ENCODE results near the gene OAS1.

The OAS1 gene

DNA sequence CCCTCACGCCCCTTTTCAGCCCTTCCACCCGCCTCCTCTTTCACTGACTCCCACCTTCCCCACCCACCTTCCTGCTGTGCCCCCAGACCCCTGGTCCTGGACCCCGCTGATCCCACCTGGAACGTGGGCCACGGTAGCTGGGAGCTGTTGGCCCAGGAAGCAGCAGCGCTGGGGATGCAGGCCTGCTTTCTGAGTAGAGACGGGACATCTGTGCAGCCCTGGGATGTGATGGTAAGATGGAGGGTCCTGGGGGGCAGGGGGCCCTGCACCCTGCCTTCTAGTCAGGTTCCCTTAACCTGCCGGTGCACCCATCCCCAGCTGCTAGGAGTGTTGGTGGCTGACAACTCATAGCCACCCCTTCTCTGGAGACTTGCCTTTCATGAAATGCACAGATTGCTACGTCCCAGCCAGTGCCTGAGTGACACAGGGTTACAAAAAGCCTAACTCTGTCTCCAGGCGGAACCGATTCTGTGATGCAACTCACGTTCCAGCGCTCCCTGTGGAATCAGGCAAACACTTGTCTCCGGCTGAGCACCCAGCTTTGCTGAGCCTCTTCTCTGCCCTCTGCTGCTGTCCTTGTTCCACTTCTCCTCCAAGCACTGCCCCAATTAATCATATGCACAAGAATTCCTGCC, 56.6 kb downstream of the OAS1 start:
- H3K36me3 ChIP-seq (ENCODE audit: control insufficient read depth, insufficient read depth, low read length): no peaks in the 10 kb centered on the region

DNA sequence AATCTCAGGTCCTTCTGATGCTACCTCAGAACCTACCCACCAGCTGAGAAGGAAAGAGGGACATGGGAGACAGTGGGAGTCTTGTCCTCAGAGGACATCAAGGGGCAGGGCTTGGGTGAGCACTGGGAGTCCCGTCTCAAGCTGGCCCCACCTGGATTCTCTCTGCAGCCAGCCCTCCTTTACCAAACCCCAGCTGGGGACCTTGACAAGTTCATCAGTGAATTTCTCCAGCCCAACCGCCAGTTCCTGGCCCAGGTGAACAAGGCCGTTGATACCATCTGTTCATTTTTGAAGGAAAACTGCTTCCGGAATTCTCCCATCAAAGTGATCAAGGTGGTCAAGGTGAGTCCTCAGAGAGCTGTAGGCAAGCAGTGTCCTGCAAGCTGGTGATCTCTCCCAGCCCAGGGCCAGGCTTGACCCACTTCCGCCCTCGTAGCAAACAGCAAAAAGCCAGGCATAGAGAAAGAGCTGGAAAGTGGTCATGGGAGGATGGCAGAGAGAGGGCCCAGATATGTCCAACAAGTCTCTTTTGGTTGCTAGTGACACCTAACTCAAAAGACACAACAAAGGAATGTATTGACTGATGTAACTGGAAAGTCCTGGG, 57.4 kb downstream of the OAS1 start:
- Histone ChIP-seq H3K4me3 (ENCODE audit: insufficient read depth, low read depth, low read length) (no peak overlapping the region), H3K9me3 (ENCODE audit: control insufficient read depth, low read length) (no peaks in the 10 kb centered on the region), H3K36me3 (ENCODE audit: control insufficient read depth, insufficient read depth, low read length) (no peaks in the 10 kb centered on the region), H3K27me3 (ENCODE audit: control insufficient read depth, insufficient read depth, low read length, poor library complexity, severe bottlenecking) (no peaks in the 10 kb centered on the region), H3K4me1 (ENCODE audit: control insufficient read depth, insufficient read depth, low read length) (no peaks in the 10 kb centered on the region), H3K27ac (ENCODE audit: insufficient read depth, low read depth, low read length, poor library complexity, severe bottlenecking) (no peak overlapping the region)
- 92 to 95% methylated on average over 6 of the region's 6 CpGs for WGBS, 2 experiments

More for the DNA sequence above, 56.6 kb downstream of the OAS1 start:
- no peaks in the 10 kb centered on the region for H3K27me3 ChIP-seq (ENCODE audit: control insufficient read depth, insufficient read depth, low read length, poor library complexity, severe bottlenecking)
- no peaks in the 10 kb centered on the region for H3K9me3 ChIP-seq (ENCODE audit: control insufficient read depth, low read length)
- H3K4me1 ChIP-seq (ENCODE audit: control insufficient read depth, insufficient read depth, low read length): no peaks in the 10 kb centered on the region
- WGBS, 2 experiments: 84 to 87% methylated on average over 14 of the region's 14 CpGs
- H3K4me3 ChIP-seq (ENCODE audit: insufficient read depth, low read depth, low read length): no peak overlapping the region
- no peak overlapping the region for H3K27ac ChIP-seq (ENCODE audit: insufficient read depth, low read depth, low read length, poor library complexity, severe bottlenecking)

DNA sequence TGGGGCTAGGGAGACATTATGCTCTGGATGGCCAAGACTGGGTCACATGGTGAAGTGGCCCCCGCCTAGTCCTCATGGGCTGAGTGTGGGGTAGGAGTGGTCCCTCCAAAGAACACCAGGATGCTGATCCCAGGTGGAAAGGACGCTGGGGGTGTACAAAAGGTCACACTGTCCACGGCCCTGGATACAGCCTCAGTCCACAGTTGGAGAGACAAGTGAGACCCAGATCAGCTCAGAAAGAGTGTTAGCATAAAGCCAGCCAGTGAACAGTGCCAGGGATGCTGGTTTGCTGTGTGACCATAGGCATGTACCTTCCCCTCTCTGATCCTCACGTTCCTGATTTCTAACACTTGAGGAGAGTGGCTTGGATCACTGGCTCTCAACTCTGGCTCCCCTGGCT, 58.2 kb downstream of the OAS1 start:
- no peaks in the 10 kb centered on the region for H3K4me1 ChIP-seq (ENCODE audit: control insufficient read depth, insufficient read depth, low read length)
- H3K27ac ChIP-seq (ENCODE audit: insufficient read depth, low read depth, low read length, poor library complexity, severe bottlenecking): no peak overlapping the region
- H3K4me3 ChIP-seq (ENCODE audit: insufficient read depth, low read depth, low read length): no peak overlapping the region
- no peaks in the 10 kb centered on the region for H3K9me3 ChIP-seq (ENCODE audit: control insufficient read depth, low read length)
- 90% methylated on average over 4 of the region's 4 CpGs for WGBS, 2 experiments
- H3K27me3 ChIP-seq (ENCODE audit: control insufficient read depth, insufficient read depth, low read length, poor library complexity, severe bottlenecking): no peaks in the 10 kb centered on the region
- no peaks in the 10 kb centered on the region for H3K36me3 ChIP-seq (ENCODE audit: control insufficient read depth, insufficient read depth, low read length)

DNA sequence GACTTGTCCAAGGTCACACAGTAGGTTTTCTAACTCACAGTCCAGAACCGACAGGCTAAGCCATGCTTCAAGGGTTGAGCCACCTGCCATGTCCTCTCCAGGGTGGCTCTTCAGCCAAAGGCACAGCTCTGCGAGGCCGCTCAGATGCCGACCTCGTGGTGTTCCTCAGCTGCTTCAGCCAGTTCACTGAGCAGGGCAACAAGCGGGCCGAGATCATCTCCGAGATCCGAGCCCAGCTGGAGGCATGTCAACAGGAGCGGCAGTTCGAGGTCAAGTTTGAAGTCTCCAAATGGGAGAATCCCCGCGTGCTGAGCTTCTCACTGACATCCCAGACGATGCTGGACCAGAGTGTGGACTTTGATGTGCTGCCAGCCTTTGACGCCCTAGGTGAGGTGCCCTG, 58.9 kb downstream of the OAS1 start:
- Histone ChIP-seq H3K4me3 (ENCODE audit: insufficient read depth, low read depth, low read length) (no peak overlapping the region), H3K4me1 (ENCODE audit: control insufficient read depth, insufficient read depth, low read length) (no peaks in the 10 kb centered on the region), H3K27ac (ENCODE audit: insufficient read depth, low read depth, low read length, poor library complexity, severe bottlenecking) (no peak overlapping the region), H3K9me3 (ENCODE audit: control insufficient read depth, low read length) (no peaks in the 10 kb centered on the region), H3K36me3 (ENCODE audit: control insufficient read depth, insufficient read depth, low read length) (no peaks in the 10 kb centered on the region), H3K27me3 (ENCODE audit: control insufficient read depth, insufficient read depth, low read length, poor library complexity, severe bottlenecking) (no peaks in the 10 kb centered on the region)
- WGBS, 2 experiments: 90 to 92% methylated on average over 15 of the region's 15 CpGs

DNA sequence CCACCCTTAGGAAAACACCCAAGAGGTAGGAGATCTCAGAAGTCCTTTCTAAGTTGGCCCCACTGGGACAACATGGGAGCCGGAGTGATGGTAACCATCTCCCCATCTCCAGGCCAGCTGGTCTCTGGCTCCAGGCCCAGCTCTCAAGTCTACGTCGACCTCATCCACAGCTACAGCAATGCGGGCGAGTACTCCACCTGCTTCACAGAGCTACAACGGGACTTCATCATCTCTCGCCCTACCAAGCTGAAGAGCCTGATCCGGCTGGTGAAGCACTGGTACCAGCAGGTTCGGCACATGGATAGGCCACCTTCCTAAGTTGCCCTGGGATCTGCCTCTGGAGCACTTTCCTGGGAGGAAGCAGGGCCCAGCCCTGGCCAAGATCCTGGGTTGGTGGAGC, 60.5 kb downstream of the OAS1 start:
- Histone ChIP-seq H3K27ac (ENCODE audit: insufficient read depth, low read depth, low read length, poor library complexity, severe bottlenecking) (no peak overlapping the region), H3K36me3 (ENCODE audit: control insufficient read depth, insufficient read depth, low read length) (no peaks in the 10 kb centered on the region), H3K4me1 (ENCODE audit: control insufficient read depth, insufficient read depth, low read length) (no peaks in the 10 kb centered on the region), H3K4me3 (ENCODE audit: insufficient read depth, low read depth, low read length) (no peak overlapping the region), H3K27me3 (ENCODE audit: control insufficient read depth, insufficient read depth, low read length, poor library complexity, severe bottlenecking) (no peaks in the 10 kb centered on the region), H3K9me3 (ENCODE audit: control insufficient read depth, low read length) (no peaks in the 10 kb centered on the region)
- 94 to 95% methylated on average over 9 of the region's 9 CpGs for WGBS, 2 experiments

DNA sequence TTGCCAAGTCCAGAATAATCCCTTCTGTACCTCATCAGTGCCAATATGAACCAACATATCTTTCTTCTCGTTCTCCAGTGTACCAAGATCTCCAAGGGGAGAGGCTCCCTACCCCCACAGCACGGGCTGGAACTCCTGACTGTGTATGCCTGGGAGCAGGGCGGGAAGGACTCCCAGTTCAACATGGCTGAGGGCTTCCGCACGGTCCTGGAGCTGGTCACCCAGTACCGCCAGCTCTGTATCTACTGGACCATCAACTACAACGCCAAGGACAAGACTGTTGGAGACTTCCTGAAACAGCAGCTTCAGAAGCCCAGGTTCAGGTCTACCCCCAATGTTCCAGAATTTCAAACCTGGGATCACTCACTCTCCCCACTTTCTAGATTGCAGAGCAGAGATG, 61.1 kb downstream of the OAS1 start:
- 91 to 94% methylated on average over 7 of the region's 7 CpGs for WGBS, 2 experiments
- Histone ChIP-seq H3K4me1 (ENCODE audit: control insufficient read depth, insufficient read depth, low read length) (no peaks in the 10 kb centered on the region), H3K36me3 (ENCODE audit: control insufficient read depth, insufficient read depth, low read length) (no peaks in the 10 kb centered on the region), H3K27ac (ENCODE audit: insufficient read depth, low read depth, low read length, poor library complexity, severe bottlenecking) (no peak overlapping the region), H3K4me3 (ENCODE audit: insufficient read depth, low read depth, low read length) (no peak overlapping the region), H3K27me3 (ENCODE audit: control insufficient read depth, insufficient read depth, low read length, poor library complexity, severe bottlenecking) (no peaks in the 10 kb centered on the region), H3K9me3 (ENCODE audit: control insufficient read depth, low read length) (no peaks in the 10 kb centered on the region)
